ENCODE results near the gene PLEKHM3. TPM values are rescaled to one million over a fixed set of nuclear protein-coding genes. Genes with fewer than 3 reads are reported as not detected.

The PLEKHM3 gene
- total RNA-seq, 2 donors from 2014 or later: 20.5 to 21.8 TPM

GRCh38 chr2:207970147-207970825, 55.0 kb downstream of the PLEKHM3 start:
- no peak for ATAC-seq (ENCODE audit: insufficient number of reproducible peaks, low FRiP score, low read depth)
- Histone ChIP-seq H3K36me3 (no peaks in the 10 kb centered on the region), H3K27ac (no peak overlapping the region), H3K9me3 (no peaks in the 10 kb centered on the region), H3K4me3 (no peak overlapping the region), H3K27me3 (replicated peaks; ENCODE audit: insufficient read depth) (no peaks in the 10 kb centered on the region), H3K4me1 (ENCODE audit: control insufficient read depth in 1 of 2, low read depth in 2 of 2) (peaks cover 0 to 7% of the 10 kb centered on the region in 2 donors)
- TF ChIP-seq CTCF (IDR thresholded peaks at IDR 0.05): no peak
- no peak for DNase-seq (ENCODE audit: low spot score)

- Histone ChIP-seq H3K9me3 (no peaks in the 10 kb centered on the region), H3K27me3 (replicated peaks; ENCODE audit: insufficient read depth) (no peaks in the 10 kb centered on the region), H3K4me1 (ENCODE audit: control insufficient read depth in 1 of 2, low read depth in 2 of 2) (peaks cover 0 to 7% of the 10 kb centered on the region in 2 donors), H3K36me3 (no peaks in the 10 kb centered on the region), H3K4me3 (no peak overlapping the region), H3K27ac (no peak overlapping the region)
- ATAC-seq (ENCODE audit: insufficient number of reproducible peaks, low FRiP score, low read depth) (no peak), DNase-seq (ENCODE audit: low spot score) (no peak)
- no peak for TF ChIP-seq CTCF (IDR thresholded peaks at IDR 0.05)
These were observed 56.1 kb downstream of the PLEKHM3 start for GRCh38 chr2:207969249-207969648.

GRCh38 chr2:207967121-207967520, 58.2 kb downstream of the PLEKHM3 start:
- H3K36me3 ChIP-seq: no peaks in the 10 kb centered on the region
- ATAC-seq (ENCODE audit: insufficient number of reproducible peaks, low FRiP score, low read depth): no peak
- H3K27ac ChIP-seq: no peak overlapping the region
- TF ChIP-seq CTCF (IDR thresholded peaks at IDR 0.05): no peak
- H3K4me3 ChIP-seq: no peak overlapping the region
- H3K4me1 ChIP-seq (ENCODE audit: control insufficient read depth in 1 of 2, low read depth in 2 of 2): peaks cover 0 to 7% of the 10 kb centered on the region in 2 donors
- no peaks in the 10 kb centered on the region for H3K9me3 ChIP-seq
- DNase-seq (ENCODE audit: low spot score): no peak
- H3K27me3 ChIP-seq (replicated peaks; ENCODE audit: insufficient read depth): no peaks in the 10 kb centered on the region

- Histone ChIP-seq H3K9me3 (no peaks in the 10 kb centered on the region), H3K4me1 (ENCODE audit: control insufficient read depth in 1 of 2, low read depth in 2 of 2) (no peaks in the 10 kb centered on the region), H3K4me3 (no peak overlapping the region), H3K27ac (no peak overlapping the region), H3K27me3 (replicated peaks; ENCODE audit: insufficient read depth) (no peaks in the 10 kb centered on the region), H3K36me3 (no peaks in the 10 kb centered on the region)
- DNase-seq (ENCODE audit: low spot score) (no peak), ATAC-seq (ENCODE audit: insufficient number of reproducible peaks, low FRiP score, low read depth) (no peak)
- TF ChIP-seq CTCF (IDR thresholded peaks at IDR 0.05): no peak
These were observed 64.4 kb downstream of the PLEKHM3 start for GRCh38 chr2:207960911-207961310.

- no peak for DNase-seq (ENCODE audit: low spot score)
- no peak for ATAC-seq (ENCODE audit: insufficient number of reproducible peaks, low FRiP score, low read depth)
- Histone ChIP-seq H3K27me3 (replicated peaks; ENCODE audit: insufficient read depth) (no peaks in the 10 kb centered on the region), H3K9me3 (no peaks in the 10 kb centered on the region), H3K4me1 (ENCODE audit: control insufficient read depth in 1 of 2, low read depth in 2 of 2) (no peaks in the 10 kb centered on the region), H3K36me3 (no peaks in the 10 kb centered on the region), H3K27ac (no peak overlapping the region), H3K4me3 (no peak overlapping the region)
- no peak for TF ChIP-seq CTCF (IDR thresholded peaks at IDR 0.05)
These were observed 65.2 kb downstream of the PLEKHM3 start for GRCh38 chr2:207960090-207960489.
